Measurements from ENCODE around the gene PTPRN2. TPM values are rescaled to one million over a fixed set of nuclear protein-coding genes. Genes with fewer than 3 reads are reported as not detected.

The PTPRN2 gene
- total RNA-seq, 4 donors from 2014 or later = 6.6 to 10.7 (median 8.2) TPM

DNA sequence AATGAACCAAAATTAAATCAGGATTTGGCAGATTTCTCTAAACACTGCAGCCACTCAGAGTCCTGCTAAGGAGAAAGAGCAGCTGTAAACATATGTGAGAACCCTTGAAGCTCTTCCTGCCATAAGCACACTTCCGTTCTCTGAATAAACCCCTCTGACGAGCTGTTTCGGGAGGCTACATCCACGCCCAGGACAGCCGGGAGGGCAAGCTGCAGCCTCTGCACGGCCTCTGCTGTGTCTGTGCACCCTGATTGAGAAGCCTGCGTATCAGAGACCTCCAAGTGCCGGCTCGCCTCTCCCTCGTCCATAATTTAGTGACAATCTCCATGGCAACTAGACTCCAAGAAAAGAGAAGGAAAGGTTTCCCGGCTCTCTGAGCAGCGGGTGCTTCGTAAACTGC, 114.4 kb downstream of the PTPRN2 start:
- no peak overlapping the region for H3K4me3 ChIP-seq
- H3K4me1 ChIP-seq = no peaks in the 10 kb centered on the region
- TF ChIP-seq EP300 (IDR thresholded peaks at IDR 0.05) = no peak
- no peak for TF ChIP-seq POLR2A (IDR thresholded peaks at IDR 0.05)
- TF ChIP-seq, protein P1, sequence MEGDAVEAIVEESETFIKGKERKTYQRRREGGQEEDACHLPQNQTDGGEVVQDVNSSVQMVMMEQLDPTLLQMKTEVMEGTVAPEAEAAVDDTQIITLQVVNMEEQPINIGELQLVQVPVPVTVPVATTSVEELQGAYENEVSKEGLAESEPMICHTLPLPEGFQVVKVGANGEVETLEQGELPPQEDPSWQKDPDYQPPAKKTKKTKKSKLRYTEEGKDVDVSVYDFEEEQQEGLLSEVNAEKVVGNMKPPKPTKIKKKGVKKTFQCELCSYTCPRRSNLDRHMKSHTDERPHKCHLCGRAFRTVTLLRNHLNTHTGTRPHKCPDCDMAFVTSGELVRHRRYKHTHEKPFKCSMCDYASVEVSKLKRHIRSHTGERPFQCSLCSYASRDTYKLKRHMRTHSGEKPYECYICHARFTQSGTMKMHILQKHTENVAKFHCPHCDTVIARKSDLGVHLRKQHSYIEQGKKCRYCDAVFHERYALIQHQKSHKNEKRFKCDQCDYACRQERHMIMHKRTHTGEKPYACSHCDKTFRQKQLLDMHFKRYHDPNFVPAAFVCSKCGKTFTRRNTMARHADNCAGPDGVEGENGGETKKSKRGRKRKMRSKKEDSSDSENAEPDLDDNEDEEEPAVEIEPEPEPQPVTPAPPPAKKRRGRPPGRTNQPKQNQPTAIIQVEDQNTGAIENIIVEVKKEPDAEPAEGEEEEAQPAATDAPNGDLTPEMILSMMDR (IDR thresholded peaks at IDR 0.05) = no peak
- no peak for DNase-seq (ENCODE audit: low spot score in 2 of 2)
- H3K27ac ChIP-seq = no peak overlapping the region
- 23 to 29% methylated on average over 13 of the region's 13 CpGs for WGBS, 2 donors
- no peaks in the 10 kb centered on the region for H3K27me3 ChIP-seq
- no peaks in the 10 kb centered on the region for H3K9me3 ChIP-seq
- no peaks in the 10 kb centered on the region for H3K36me3 ChIP-seq

DNA sequence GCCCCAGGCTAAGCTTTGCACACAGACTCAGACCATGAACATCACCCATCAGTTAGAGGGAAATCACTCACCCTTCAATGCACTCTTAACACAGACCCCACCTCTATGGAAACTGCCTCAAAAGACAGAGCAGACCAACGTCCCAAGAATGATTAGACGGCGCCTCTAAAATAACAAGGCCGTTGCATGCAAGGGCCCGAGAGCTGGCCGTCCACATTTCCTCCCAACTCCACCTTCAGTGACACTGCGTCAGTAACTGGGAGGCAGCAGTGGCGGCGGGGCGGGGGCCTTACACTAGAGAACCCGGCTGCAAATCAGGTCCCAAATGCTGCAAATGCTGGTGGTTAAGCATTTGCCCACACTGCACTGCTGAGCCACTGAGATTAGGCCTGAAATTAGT, 115.0 kb downstream of the PTPRN2 start:
- no peak overlapping the region for H3K27ac ChIP-seq
- TF ChIP-seq, protein P1 (IDR thresholded peaks at IDR 0.05) = no peak
- TF ChIP-seq EP300 (IDR thresholded peaks at IDR 0.05) (no peak), POLR2A (IDR thresholded peaks at IDR 0.05) (no peak)
- 88 to 90% methylated on average over 11 of the region's 11 CpGs for WGBS, 2 donors

DNA sequence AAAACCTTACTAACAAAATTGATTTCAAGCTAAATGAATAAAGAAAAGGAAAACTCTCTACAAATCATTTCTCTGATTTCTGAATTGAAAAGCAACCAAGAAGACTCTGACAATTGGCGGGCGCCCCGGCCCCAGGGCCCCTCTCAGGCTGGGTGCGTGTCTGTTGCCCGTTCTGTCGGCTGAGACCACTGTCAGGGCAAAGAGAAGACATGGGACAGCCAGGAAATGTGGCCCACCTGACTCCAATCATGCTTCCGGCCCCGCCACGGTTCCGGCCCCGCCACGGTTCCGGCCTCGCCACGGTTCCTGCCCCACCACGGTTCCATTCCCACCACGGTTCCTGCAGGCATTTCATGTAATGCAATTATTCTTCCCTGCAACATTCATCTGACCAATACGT, 115.9 kb downstream of the PTPRN2 start:
- no peak overlapping the region for H3K4me3 ChIP-seq
- no peak for DNase-seq (ENCODE audit: low spot score in 2 of 2)
- no peak overlapping the region for H3K27ac ChIP-seq
- H3K36me3 ChIP-seq = no peaks in the 10 kb centered on the region
- no peaks in the 10 kb centered on the region for H3K4me1 ChIP-seq
- TF ChIP-seq, protein P1 (IDR thresholded peaks at IDR 0.05) = no peak
- TF ChIP-seq EP300 (IDR thresholded peaks at IDR 0.05) = no peak
- TF ChIP-seq POLR2A (IDR thresholded peaks at IDR 0.05) = no peak
- WGBS, 2 donors = 95% methylated on average over 18 of the region's 18 CpGs
- no peaks in the 10 kb centered on the region for H3K9me3 ChIP-seq
- H3K27me3 ChIP-seq = peaks cover 0 to 9% of the 10 kb centered on the region in 2 donors

More for the DNA sequence above, 115.0 kb downstream of the PTPRN2 start:
- DNase-seq (ENCODE audit: low spot score in 2 of 2) = no peak
- H3K4me3 ChIP-seq = no peak overlapping the region
- H3K9me3 ChIP-seq = no peaks in the 10 kb centered on the region
- H3K4me1 ChIP-seq = no peaks in the 10 kb centered on the region
- H3K36me3 ChIP-seq = no peaks in the 10 kb centered on the region
- peaks cover 0 to under 1% of the 10 kb centered on the region in 2 donors for H3K27me3 ChIP-seq

DNA sequence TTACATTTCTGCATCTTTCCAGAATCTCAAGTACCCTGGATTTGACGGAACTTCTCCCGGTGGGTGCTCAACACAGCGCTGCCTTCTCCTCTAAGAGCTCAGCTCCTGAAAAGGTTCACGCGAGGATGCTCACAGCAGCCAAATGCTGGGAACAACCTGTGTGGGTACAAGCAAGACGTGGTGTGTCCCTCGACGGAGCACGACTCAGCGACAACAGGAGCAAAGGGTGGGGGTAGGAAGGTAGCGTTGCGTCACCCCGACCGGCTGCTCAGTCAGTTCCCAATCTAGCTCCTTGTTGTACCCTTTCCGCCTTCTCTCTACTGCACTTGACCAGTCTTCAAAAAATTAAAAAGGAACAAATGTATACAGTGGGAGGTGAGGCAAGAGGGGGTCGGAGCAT, 117.3 kb downstream of the PTPRN2 start:
- DNase-seq (ENCODE audit: low spot score in 2 of 2) = no peak
- WGBS, 2 donors = 81 to 85% methylated on average over 16 of the region's 16 CpGs
- no peak overlapping the region for H3K27ac ChIP-seq

GRCh38 chr7:158469396-158470051, 118.1 kb downstream of the PTPRN2 start:
- 59 to 68% methylated on average over 8 of the region's 8 CpGs for WGBS, 2 donors
- no peak overlapping the region for H3K4me3 ChIP-seq
- no peak overlapping the region for H3K27ac ChIP-seq
- DNase-seq (ENCODE audit: low spot score in 2 of 2) = no peak
- peaks cover 0 to 9% of the 10 kb centered on the region in 2 donors for H3K27me3 ChIP-seq
- peaks cover 0 to 4% (median 0%) of the 10 kb centered on the region in 4 donors for H3K9me3 ChIP-seq
- H3K4me1 ChIP-seq = no peaks in the 10 kb centered on the region
- TF ChIP-seq POLR2A (IDR thresholded peaks at IDR 0.05) (no peak), EP300 (IDR thresholded peaks at IDR 0.05) (no peak)
- TF ChIP-seq, protein P1 (IDR thresholded peaks at IDR 0.05) = no peak
- no peaks in the 10 kb centered on the region for H3K36me3 ChIP-seq

More for the DNA sequence above, 117.3 kb downstream of the PTPRN2 start:
- peaks cover 0 to 4% (median 0%) of the 10 kb centered on the region in 4 donors for H3K9me3 ChIP-seq
- no peak for TF ChIP-seq EP300 (IDR thresholded peaks at IDR 0.05)
- no peak for TF ChIP-seq POLR2A (IDR thresholded peaks at IDR 0.05)
- TF ChIP-seq, protein P1 (IDR thresholded peaks at IDR 0.05) = no peak
- H3K36me3 ChIP-seq = no peaks in the 10 kb centered on the region
- no peak overlapping the region for H3K4me3 ChIP-seq
- no peaks in the 10 kb centered on the region for H3K4me1 ChIP-seq
- peaks cover 0 to 9% of the 10 kb centered on the region in 2 donors for H3K27me3 ChIP-seq
